NT2/D1 (cell line): ENCODE measurements around the gene EVI2A.

Source experiments
- DNase-seq: peaks from one replicate; pipeline ENCODE4 v3.0.0-alpha.2; 2011; ENCODE audit warnings: low read depth, low spot score
- H3K27me3 ChIP-seq: 2 replicates; pipeline ENCODE4 v1.6.0; 2011; ENCODE audit warnings: mild to moderate bottlenecking; ENCODE audit not compliant: insufficient read length, insufficient read depth
- H3K36me3 ChIP-seq: 2 replicates; pipeline ENCODE4 v1.6.1; 2011; ENCODE audit warnings: mild to moderate bottlenecking, low read length, mixed read lengths; ENCODE audit not compliant: insufficient read depth, insufficient read length
- H3K4me1 ChIP-seq: 2 replicates; pipeline ENCODE4 v1.5.1; 2011; ENCODE audit not compliant: insufficient read depth, insufficient read length
- H3K4me3 ChIP-seq: 2 replicates; pipeline ENCODE4 v1.5.1; 2011; ENCODE audit warnings: low read depth; ENCODE audit not compliant: insufficient read length
- H3K9ac ChIP-seq: 2 replicates; pipeline ENCODE4 v1.6.0; 2011; ENCODE audit warnings: low read depth; ENCODE audit not compliant: insufficient read length
- H3K9me3 ChIP-seq: 2 replicates; pipeline ENCODE4 v1.5.1; 2011; ENCODE audit warnings: mild to moderate bottlenecking, low read length; ENCODE audit not compliant: insufficient read depth
- SUZ12 ChIP-seq: IDR thresholded peaks from 2 replicates; pipeline ENCODE4 v1.6.1; 2011; ENCODE audit not compliant: insufficient read length, insufficient read depth; ENCODE audit errors: extremely low read depth
- YY1 ChIP-seq: IDR thresholded peaks from 2 replicates; pipeline ENCODE4 v1.6.1; 2011; ENCODE audit not compliant: insufficient read length, insufficient read depth
- ZNF274 ChIP-seq: IDR thresholded peaks from 2 replicates; pipeline ENCODE4 v1.6.1; 2011; ENCODE audit warnings: mild to moderate bottlenecking, low read depth, low read length

The EVI2A gene

GRCh38 chr17:31286587-31286986 lies 34.8 kb downstream of the EVI2A start:
- H3K9ac ChIP-seq: no peak overlapping the region
- no peaks in the 10 kb centered on the region for H3K27me3 ChIP-seq
- H3K4me1 ChIP-seq: no peaks in the 10 kb centered on the region
- no peak overlapping the region for H3K4me3 ChIP-seq
- DNase-seq: no peak
- no peaks in the 10 kb centered on the region for H3K9me3 ChIP-seq
- no peaks in the 10 kb centered on the region for H3K36me3 ChIP-seq
- TF ChIP-seq ZNF274 (no peak), YY1 (no peak), SUZ12 (no peak)

- no peaks in the 10 kb centered on the region for H3K27me3 ChIP-seq
- no peak overlapping the region for H3K9ac ChIP-seq
- H3K36me3 ChIP-seq: no peaks in the 10 kb centered on the region
- DNase-seq: no peak
- TF ChIP-seq ZNF274: no peak
- no peak for TF ChIP-seq SUZ12
- no peak for TF ChIP-seq YY1
- no peaks in the 10 kb centered on the region for H3K4me1 ChIP-seq
- no peak overlapping the region for H3K4me3 ChIP-seq
- H3K9me3 ChIP-seq: no peaks in the 10 kb centered on the region
These were observed 37.6 kb downstream of the EVI2A start for GRCh38 chr17:31283841-31284240.

- no peaks in the 10 kb centered on the region for H3K4me1 ChIP-seq
- DNase-seq: no peak
- TF ChIP-seq YY1 (no peak), ZNF274 (no peak), SUZ12 (no peak)
- H3K9me3 ChIP-seq: no peaks in the 10 kb centered on the region
- no peak overlapping the region for H3K9ac ChIP-seq
- peaks cover 7% of the 10 kb centered on the region for H3K36me3 ChIP-seq
- no peaks in the 10 kb centered on the region for H3K27me3 ChIP-seq
- no peak overlapping the region for H3K4me3 ChIP-seq
These were observed 40.4 kb downstream of the EVI2A start for GRCh38 chr17:31281061-31281460.

- Histone ChIP-seq H3K36me3 (peaks cover 7% of the 10 kb centered on the region), H3K9ac (no peak overlapping the region), H3K9me3 (no peaks in the 10 kb centered on the region), H3K27me3 (no peaks in the 10 kb centered on the region), H3K4me3 (no peak overlapping the region), H3K4me1 (no peaks in the 10 kb centered on the region)
- TF ChIP-seq SUZ12 (no peak), YY1 (no peak), ZNF274 (no peak)
- peak; percentile 32 for DNase-seq
These were observed 42.0 kb downstream of the EVI2A start for GRCh38 chr17:31279401-31279800.

GRCh38 chr17:31275116-31275515 lies 46.3 kb downstream of the EVI2A start:
- no peak overlapping the region for H3K4me3 ChIP-seq
- TF ChIP-seq ZNF274: no peak
- no peak for TF ChIP-seq SUZ12
- TF ChIP-seq YY1: no peak
- no peak for DNase-seq
- no peaks in the 10 kb centered on the region for H3K9me3 ChIP-seq
- no peaks in the 10 kb centered on the region for H3K27me3 ChIP-seq
- peaks cover 9% of the 10 kb centered on the region for H3K36me3 ChIP-seq
- H3K9ac ChIP-seq: no peak overlapping the region
- no peaks in the 10 kb centered on the region for H3K4me1 ChIP-seq

GRCh38 chr17:31274252-31274651 lies 47.2 kb downstream of the EVI2A start:
- Histone ChIP-seq H3K9me3 (no peaks in the 10 kb centered on the region), H3K4me1 (no peaks in the 10 kb centered on the region), H3K27me3 (no peaks in the 10 kb centered on the region), H3K9ac (no peak overlapping the region), H3K4me3 (no peak overlapping the region), H3K36me3 (peaks cover 9% of the 10 kb centered on the region)
- TF ChIP-seq ZNF274: no peak
- DNase-seq: no peak

GRCh38 chr17:31273516-31273915 lies 47.9 kb downstream of the EVI2A start:
- no peaks in the 10 kb centered on the region for H3K9me3 ChIP-seq
- H3K9ac ChIP-seq: no peak overlapping the region
- H3K4me1 ChIP-seq: no peaks in the 10 kb centered on the region
- H3K4me3 ChIP-seq: no peak overlapping the region
- H3K27me3 ChIP-seq: no peaks in the 10 kb centered on the region
- no peak for TF ChIP-seq ZNF274
- no peak for TF ChIP-seq YY1
- TF ChIP-seq SUZ12: no peak
- DNase-seq: no peak
- peaks cover 9% of the 10 kb centered on the region for H3K36me3 ChIP-seq

GRCh38 chr17:31272803-31273202 lies 48.6 kb downstream of the EVI2A start:
- TF ChIP-seq ZNF274 (no peak), SUZ12 (no peak), YY1 (no peak)
- H3K4me1 ChIP-seq: no peaks in the 10 kb centered on the region
- DNase-seq: no peak
- no peaks in the 10 kb centered on the region for H3K9me3 ChIP-seq
- H3K27me3 ChIP-seq: no peaks in the 10 kb centered on the region
- no peak overlapping the region for H3K9ac ChIP-seq
- no peak overlapping the region for H3K4me3 ChIP-seq
- H3K36me3 ChIP-seq: peaks cover 9% of the 10 kb centered on the region
